GM18498 (cell line): Measurements from ENCODE around the gene CS.
"Not testable (repeated sequence)": the region's sequence is repeated elsewhere in the genome, so short reads cannot be mapped to it uniquely, and the experiment has no call there.

ENCODE experiments used
- ATAC-seq: cut with Tn5 transposase; IDR thresholded peaks from one replicate; pipeline ENCODE4 v1.9.1; 2021; ENCODE audit warnings: mild to moderate bottlenecking, moderate library complexity; ENCODE audit not compliant: unreplicated experiment

CS gene

GRCh38 chr12:56282579-56282978 is 17.6 kb downstream of the CS start:
- no peak for ATAC-seq

GRCh38 chr12:56282030-56282429 is 18.1 kb downstream of the CS start:
- ATAC-seq, result no peak

- no peak for ATAC-seq
Observed at GRCh38 chr12:56280849-56281248, 19.3 kb downstream of the CS start.

DNA sequence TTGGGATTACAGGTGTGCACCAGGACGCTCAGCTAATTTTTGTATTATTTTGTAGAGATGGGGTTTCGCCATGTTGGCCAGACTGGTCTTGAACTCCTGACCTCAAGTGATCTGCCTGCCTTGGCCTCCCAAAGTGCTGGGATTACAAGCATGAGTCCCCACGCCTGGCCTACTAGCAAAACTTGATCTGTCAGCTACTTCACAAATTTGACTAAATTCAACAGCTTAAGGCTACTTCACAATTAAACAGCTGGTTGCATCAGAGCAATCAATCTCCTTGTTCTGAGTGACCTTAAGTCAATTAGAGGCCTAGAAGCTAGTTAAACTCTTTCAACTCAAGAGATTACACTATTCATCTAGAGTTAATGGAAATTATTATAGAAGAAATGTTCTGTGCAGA is 21.2 kb downstream of the CS start:
- ATAC-seq, result no peak

- no peak for ATAC-seq
Observed at GRCh38 chr12:56274299-56274698, 25.8 kb downstream of the CS start.

DNA sequence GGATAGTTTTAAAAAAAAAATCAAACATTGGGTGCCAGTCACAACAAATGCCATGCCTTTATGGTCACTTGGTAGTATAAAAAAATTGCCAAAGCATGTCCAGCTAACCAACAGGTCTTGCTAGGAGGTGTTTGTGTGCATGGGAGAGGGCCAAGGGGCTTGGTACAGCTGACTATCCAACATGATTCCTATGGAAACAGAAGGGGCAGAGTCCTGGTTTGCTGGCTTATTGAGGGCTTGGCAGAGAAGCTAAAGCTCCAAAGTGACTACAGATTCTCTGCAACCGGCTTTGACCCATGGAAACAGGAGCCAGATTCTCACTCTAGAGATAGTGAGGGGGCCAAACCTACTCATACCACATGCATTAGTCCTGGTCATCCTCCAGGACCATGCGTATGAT is 27.7 kb downstream of the CS start:
- not testable (repeated sequence) for ATAC-seq

DNA sequence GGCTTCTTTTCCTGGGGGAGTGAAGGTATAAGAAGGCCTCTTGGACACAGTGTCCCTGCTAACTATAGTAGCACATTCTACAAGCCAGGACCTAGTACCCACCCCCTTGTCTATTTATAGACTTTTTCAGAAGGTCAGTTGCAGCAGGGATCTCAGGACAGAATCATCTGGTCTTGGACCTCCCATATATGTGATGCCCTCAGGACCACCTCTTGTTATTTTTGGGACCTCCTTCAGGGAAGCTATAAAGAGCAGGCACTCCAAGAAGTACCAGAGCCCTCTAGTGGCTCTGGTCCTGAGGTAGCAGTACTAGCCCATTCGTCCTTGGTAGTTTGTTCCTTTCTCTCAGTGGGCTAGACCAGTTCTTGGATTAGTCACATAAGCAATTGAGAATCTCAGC is 29.1 kb downstream of the CS start:
- ATAC-seq, result no peak

DNA sequence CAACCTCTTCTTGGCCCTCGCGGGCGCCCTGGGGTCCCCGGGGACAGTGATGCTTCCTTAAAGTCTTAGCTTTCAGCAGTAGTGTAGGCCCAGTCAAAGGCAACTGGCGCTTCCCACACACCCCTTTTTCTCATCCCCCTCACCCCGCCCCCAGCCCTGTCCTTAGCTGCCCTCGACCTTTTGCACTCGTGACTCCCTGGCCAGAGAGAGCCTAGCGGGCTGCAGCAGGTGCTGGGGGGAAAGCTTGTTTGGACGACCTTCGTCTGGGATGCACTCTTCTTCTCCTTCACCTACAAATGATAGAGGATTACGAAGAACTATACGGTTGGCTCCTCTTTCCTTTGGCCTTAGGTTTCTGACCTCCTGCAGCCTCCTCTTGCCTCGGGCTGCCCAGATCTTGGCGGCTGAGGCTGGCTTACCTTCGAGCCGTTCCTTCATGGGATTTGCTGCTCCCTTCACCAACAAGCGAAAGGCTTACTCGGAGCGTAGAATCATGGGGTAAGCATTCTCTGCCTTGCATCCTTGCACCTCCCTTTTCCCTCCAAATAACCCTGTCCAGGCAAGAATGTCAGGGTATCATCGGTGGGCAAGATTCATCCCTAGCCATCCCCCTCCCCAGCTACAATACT is 32.6 kb downstream of the CS start:
- no peak for ATAC-seq

- peak; percentile 95 for ATAC-seq
Observed at GRCh38 chr12:56266693-56267442, 33.3 kb downstream of the CS start, which contains the start of gene COQ10A. TSS of gene COQ10A (plus strand) at chr12:56266942. CDS start at chr12:56267119, 177 bp downstream.

GRCh38 chr12:56266068-56266692 is 34.0 kb downstream of the CS start:
- not testable (repeated sequence) for ATAC-seq

GRCh38 chr12:56262955-56263354 is 37.2 kb downstream of the CS start:
- ATAC-seq, result not testable (repeated sequence)

DNA sequence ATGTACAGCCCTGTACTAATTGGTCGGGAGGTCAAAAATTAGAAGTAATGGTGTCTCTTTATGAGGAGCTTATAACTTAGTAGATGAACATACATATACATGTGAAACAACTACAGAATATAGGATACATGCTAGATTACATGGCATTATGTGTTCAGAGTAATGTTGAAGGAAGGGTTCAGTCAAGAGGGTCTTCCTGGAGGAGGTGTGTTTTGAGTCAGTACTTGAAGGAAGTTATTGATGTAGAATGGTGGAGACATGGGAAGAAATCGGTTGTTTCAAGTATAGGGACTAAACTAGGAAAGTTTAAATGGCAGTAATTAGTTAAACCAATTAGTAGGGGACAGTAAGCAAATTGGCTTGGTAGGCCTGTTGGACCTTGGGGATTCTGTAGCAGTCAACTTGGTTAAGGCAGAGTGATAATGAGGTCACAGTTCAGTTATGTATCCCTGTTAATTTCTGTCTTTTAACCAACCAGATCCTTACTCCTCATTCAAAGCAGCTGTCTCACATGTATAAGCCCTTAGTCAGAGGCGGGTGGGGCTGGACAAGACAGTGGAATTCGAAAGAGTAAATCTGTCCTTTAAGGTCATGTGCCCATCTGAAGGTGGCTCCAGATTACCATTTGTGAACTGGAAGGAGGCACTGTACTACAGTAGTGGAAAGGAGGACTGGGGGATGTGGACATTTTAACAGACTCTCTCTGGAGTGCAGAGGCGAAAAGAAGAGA is 38.5 kb downstream of the CS start:
- no peak for ATAC-seq

GRCh38 chr12:56260921-56261320 is 39.2 kb downstream of the CS start:
- ATAC-seq, result no peak

- no peak for ATAC-seq
Observed at GRCh38 chr12:56260380-56260779, 39.8 kb downstream of the CS start.

DNA sequence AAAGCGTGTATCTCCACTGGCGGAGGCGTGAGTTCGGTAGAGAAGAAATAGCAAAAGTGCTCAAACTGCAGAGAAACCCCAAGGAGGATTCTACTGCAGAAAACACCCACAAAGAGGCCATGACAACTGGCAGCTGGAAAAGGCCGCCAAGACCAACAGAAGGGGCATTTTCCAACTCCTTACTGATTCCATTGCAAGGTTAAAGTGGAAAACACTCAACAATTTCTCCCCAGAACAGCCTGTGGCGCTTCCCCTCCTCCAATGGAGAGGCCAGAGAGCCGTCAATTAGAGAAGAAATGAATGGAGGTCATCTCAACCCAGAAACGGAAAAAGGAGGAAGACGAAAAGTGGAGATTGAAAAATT is 41.3 kb downstream of the CS start:
- no peak for ATAC-seq

- ATAC-seq, result peak; percentile 92
Observed at GRCh38 chr12:56258068-56258819, 41.9 kb downstream of the CS start, which contains the start of gene ANKRD52. TSS of gene ANKRD52 (minus strand) at chr12:56258384. CDS start at chr12:56258269, 115 bp downstream.

GRCh38 chr12:56257491-56258067 is 42.6 kb downstream of the CS start:
- ATAC-seq, result peak; percentile 28

- no peak for ATAC-seq
Observed at GRCh38 chr12:56257071-56257470, 43.1 kb downstream of the CS start.

DNA sequence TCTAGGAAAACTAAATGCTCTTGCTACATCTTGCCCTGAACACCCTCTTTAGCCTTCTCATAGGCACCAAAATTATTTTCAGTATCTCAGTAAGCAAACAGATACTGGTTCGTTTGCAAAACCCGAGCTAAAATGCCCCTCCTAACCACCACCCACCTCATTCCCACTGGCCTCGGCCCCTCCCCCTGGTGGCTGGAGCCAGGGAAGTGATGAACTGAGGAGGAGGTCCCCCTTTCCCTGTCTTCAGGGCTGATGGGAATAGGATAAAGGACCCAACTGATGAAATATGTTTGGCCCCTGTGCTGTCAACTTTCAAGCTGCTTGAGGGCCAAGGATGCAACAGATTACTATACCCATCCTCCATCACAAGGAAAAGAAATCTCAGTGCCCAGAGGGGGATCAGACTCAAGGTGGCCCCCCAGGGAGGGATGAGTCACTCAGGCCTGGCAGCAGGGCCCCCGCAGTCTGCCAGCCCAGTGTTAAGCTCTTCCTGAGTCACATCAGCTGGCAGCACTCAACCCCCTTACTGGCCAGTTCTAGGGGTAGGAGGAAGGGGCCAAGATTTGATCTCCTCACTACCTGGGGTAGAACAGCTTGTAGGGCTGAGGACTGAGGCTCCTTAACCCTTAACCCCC is 43.7 kb downstream of the CS start:
- ATAC-seq, result no peak

GRCh38 chr12:56255671-56256070 is 44.5 kb downstream of the CS start:
- ATAC-seq, result no peak
